GM21381 (cell line): ENCODE data around the gene UPK3BL2.
"Not testable (repeated sequence)": the region's sequence is repeated elsewhere in the genome, so short reads cannot be mapped to it uniquely, and the experiment has no call there.

ENCODE experiments used
- ATAC-seq: cut with Tn5 transposase; IDR thresholded peaks from one replicate; pipeline ENCODE4 v1.9.1; 2021; ENCODE audit warnings: mild to moderate bottlenecking, moderate library complexity; ENCODE audit not compliant: unreplicated experiment

The UPK3BL2 gene

GRCh38 chr7:102532127-102532526 is 11.4 kb downstream of the UPK3BL2 start:
- ATAC-seq = not testable (repeated sequence)

- not testable (repeated sequence) for ATAC-seq
Measured at GRCh38 chr7:102531583-102531982, 11.9 kb downstream of the UPK3BL2 start.

- ATAC-seq = not testable (repeated sequence)
Measured at GRCh38 chr7:102527822-102528793, 15.4 kb downstream of the UPK3BL2 start.

GRCh38 chr7:102527182-102527581 is 16.3 kb downstream of the UPK3BL2 start:
- not testable (repeated sequence) for ATAC-seq

GRCh38 chr7:102524803-102525202 is 18.7 kb downstream of the UPK3BL2 start:
- not testable (repeated sequence) for ATAC-seq

- ATAC-seq = not testable (repeated sequence)
Measured at GRCh38 chr7:102520797-102521196, 22.7 kb downstream of the UPK3BL2 start.

GRCh38 chr7:102517550-102518147 is 25.8 kb downstream of the UPK3BL2 start, which contains the start of gene RASA4B:
Gene RASA4B (minus strand): TSS chr7:102517777. CDS start chr7:102517710, 67 bp downstream.
- peak; percentile 81 for ATAC-seq

GRCh38 chr7:102516951-102517350 is 26.5 kb downstream of the UPK3BL2 start:
- ATAC-seq = not testable (repeated sequence)

GRCh38 chr7:102515889-102516288 is 27.6 kb downstream of the UPK3BL2 start:
- not testable (repeated sequence) for ATAC-seq

GRCh38 chr7:102514881-102515721 is 28.4 kb downstream of the UPK3BL2 start:
- ATAC-seq = peak; percentile 60

- not testable (repeated sequence) for ATAC-seq
Measured at GRCh38 chr7:102512642-102513221, 30.8 kb downstream of the UPK3BL2 start.

- peak; percentile 36 for ATAC-seq
Measured at GRCh38 chr7:102511860-102512522, 31.5 kb downstream of the UPK3BL2 start.

GRCh38 chr7:102510575-102510974 is 32.9 kb downstream of the UPK3BL2 start:
- not testable (repeated sequence) for ATAC-seq

- not testable (repeated sequence) for ATAC-seq
Measured at GRCh38 chr7:102507410-102508088, 35.9 kb downstream of the UPK3BL2 start.

GRCh38 chr7:102505298-102506185 is 38.0 kb downstream of the UPK3BL2 start:
- ATAC-seq = not testable (repeated sequence)

- ATAC-seq = not testable (repeated sequence)
Measured at GRCh38 chr7:102503141-102503540, 40.4 kb downstream of the UPK3BL2 start.

GRCh38 chr7:102498321-102498720 is 45.2 kb downstream of the UPK3BL2 start:
- ATAC-seq = not testable (repeated sequence)

GRCh38 chr7:102497308-102497707 is 46.2 kb downstream of the UPK3BL2 start:
- not testable (repeated sequence) for ATAC-seq
